Astrocyte (in vitro differentiated cells and primary cell): ENCODE data around the gene SPATA6. TPM values are rescaled to one million over a fixed set of nuclear protein-coding genes. Genes with fewer than 3 reads are reported as not detected.
"Not testable (repeated sequence)": the region's sequence is repeated elsewhere in the genome, so short reads cannot be mapped to it uniquely, and the experiment has no call there.

Experiments used
- DNase-seq: peaks from one replicate; pipeline ENCODE4 v3.0.0-alpha.2; 2010; ENCODE audit warnings: low read depth
- FAIRE-seq: peaks from 2 replicates; lab custom pipeline; 2011; peaks lifted over from hg19 to GRCh38; lab: Jason Lieb, UNC
- H2AFZ ChIP-seq: 2 replicates; pipeline ENCODE4 v1.6.0; 2012; ENCODE audit warnings: low read depth, low read length, inconsistent platforms
- H3K27ac ChIP-seq: 2 replicates; pipeline ENCODE4 v1.5.1; 2011; ENCODE audit warnings: low read depth, low read length, inconsistent platforms
- H3K27me3 ChIP-seq: 2 replicates; pipeline ENCODE4 v1.6.0; 2011; ENCODE audit warnings: low read length, inconsistent platforms; ENCODE audit not compliant: insufficient read depth
- H3K36me3 ChIP-seq: 2 replicates; pipeline ENCODE4 v1.5.1; 2011; ENCODE audit warnings: low read length, inconsistent platforms; ENCODE audit not compliant: insufficient read depth
- H3K4me1 ChIP-seq: 2 replicates; pipeline ENCODE4 v1.5.1; 2011; ENCODE audit warnings: low read length, inconsistent platforms; ENCODE audit not compliant: insufficient read depth
- H3K4me2 ChIP-seq: 2 replicates; pipeline ENCODE4 v1.6.0; 2012; ENCODE audit warnings: low read length, inconsistent platforms
- H3K4me3 ChIP-seq: 2 replicates; pipeline ENCODE4 v1.5.1; 2011; ENCODE audit warnings: low read depth, mild to moderate bottlenecking, low read length, inconsistent platforms; ENCODE audit not compliant: insufficient read depth
- H3K79me2 ChIP-seq: 2 replicates; pipeline ENCODE4 v1.6.0; 2012; ENCODE audit warnings: mild to moderate bottlenecking, low read length, inconsistent platforms; ENCODE audit not compliant: insufficient read depth
- H3K9ac ChIP-seq: 2 replicates; pipeline ENCODE4 v1.6.0; 2012; ENCODE audit warnings: mild to moderate bottlenecking, low read length, inconsistent platforms
- H3K9me3 ChIP-seq: 2 replicates; pipeline ENCODE4 v1.5.1; 2012; ENCODE audit warnings: low read depth, mild to moderate bottlenecking, low read length, inconsistent platforms; ENCODE audit not compliant: insufficient read depth
- H4K20me1 ChIP-seq: 2 replicates; pipeline ENCODE4 v1.6.0; 2012; ENCODE audit warnings: low read length, inconsistent platforms; ENCODE audit not compliant: insufficient read depth
- H3K27ac Mint-ChIP-seq: one replicate; pipeline ENCODE4 v1.8.0; 2021; ENCODE audit warnings: mild to moderate bottlenecking, mixed read lengths; ENCODE audit not compliant: unreplicated experiment
- H3K27me3 Mint-ChIP-seq: one replicate; pipeline ENCODE4 v1.8.0; 2021; ENCODE audit warnings: low read depth, mixed read lengths; ENCODE audit not compliant: unreplicated experiment
- H3K36me3 Mint-ChIP-seq: one replicate; pipeline ENCODE4 v1.8.0; 2021; ENCODE audit warnings: low read depth, mixed read lengths; ENCODE audit not compliant: unreplicated experiment
- H3K4me1 Mint-ChIP-seq: one replicate; pipeline ENCODE4 v1.8.0; 2021; ENCODE audit warnings: low read depth, mixed read lengths; ENCODE audit not compliant: unreplicated experiment
- H3K4me3 Mint-ChIP-seq: one replicate; pipeline ENCODE4 v1.8.0; 2021; ENCODE audit warnings: mild to moderate bottlenecking, moderate library complexity, mixed read lengths; ENCODE audit not compliant: unreplicated experiment
- H3K9me3 Mint-ChIP-seq: one replicate; pipeline ENCODE4 v1.8.0; 2021; ENCODE audit warnings: mild to moderate bottlenecking, mixed read lengths; ENCODE audit not compliant: unreplicated experiment
- CTCF ChIP-seq: IDR thresholded peaks from 2 replicates; pipeline ENCODE4 v1.5.1; 2011; ENCODE audit warnings: low read depth, mild to moderate bottlenecking, inconsistent platforms, low read length, moderate library complexity; ENCODE audit not compliant: insufficient read depth
- EZH2 ChIP-seq: IDR thresholded peaks from 2 replicates; pipeline ENCODE4 v1.6.1; 2012; ENCODE audit warnings: mild to moderate bottlenecking, low read length, inconsistent platforms; ENCODE audit not compliant: insufficient read depth
- total RNA-seq: library from RNA; stranded (reverse); gene quantifications from 2 replicates; pipeline ENCODE4 v1.2.1, GENCODE V29; 2021

Gene SPATA6
- total RNA-seq, 1 donor from 2014 or later = 8.2 TPM

GRCh38 chr1:48282329-48282728 is 189.7 kb downstream of the SPATA6 start:
- H3K4me1 Mint-ChIP-seq, H3K27ac ChIP-seq, H4K20me1 ChIP-seq, H3K9me3 Mint-ChIP-seq, H2AFZ ChIP-seq, H3K79me2 ChIP-seq, DNase-seq, H3K27me3 Mint-ChIP-seq, H3K36me3 ChIP-seq, H3K27me3 ChIP-seq, H3K9ac ChIP-seq, H3K4me3 Mint-ChIP-seq, H3K27ac Mint-ChIP-seq, H3K9me3 ChIP-seq, H3K4me2 ChIP-seq, H3K4me1 ChIP-seq, H3K4me3 ChIP-seq, FAIRE-seq, H3K36me3 Mint-ChIP-seq: not testable (repeated sequence)

GRCh38 chr1:48277437-48277836 is 194.6 kb downstream of the SPATA6 start:
- H3K36me3 Mint-ChIP-seq, H3K27ac ChIP-seq, H3K4me2 ChIP-seq, H4K20me1 ChIP-seq, H3K4me1 Mint-ChIP-seq, H3K9me3 Mint-ChIP-seq, H3K36me3 ChIP-seq, H3K4me1 ChIP-seq, H3K79me2 ChIP-seq, H3K27me3 Mint-ChIP-seq, FAIRE-seq, H2AFZ ChIP-seq, H3K9ac ChIP-seq, H3K9me3 ChIP-seq, H3K27me3 ChIP-seq, H3K4me3 Mint-ChIP-seq, H3K4me3 ChIP-seq, H3K27ac Mint-ChIP-seq, DNase-seq: not testable (repeated sequence)

GRCh38 chr1:48266576-48266975 is 205.4 kb downstream of the SPATA6 start:
- H3K36me3 Mint-ChIP-seq = no peaks in the 10 kb centered on the region

More at GRCh38 chr1:48266576-48266975, 205.4 kb downstream of the SPATA6 start:
- no peaks in the 10 kb centered on the region for H3K4me1 Mint-ChIP-seq
- no peak overlapping the region for H2AFZ ChIP-seq
- H3K4me1 ChIP-seq = no peaks in the 10 kb centered on the region
- no peaks in the 10 kb centered on the region for H3K9me3 ChIP-seq
- no peak overlapping the region for H3K27ac ChIP-seq
- H3K27me3 Mint-ChIP-seq = no peaks in the 10 kb centered on the region
- DNase-seq (no peak), FAIRE-seq (no peak)
- no peak overlapping the region for H3K4me3 ChIP-seq
- no peaks in the 10 kb centered on the region for H3K27me3 ChIP-seq
- no peak overlapping the region for H3K4me2 ChIP-seq
- H3K27ac Mint-ChIP-seq = no peak overlapping the region
- H3K4me3 Mint-ChIP-seq = no peak overlapping the region
- H3K36me3 ChIP-seq = no peaks in the 10 kb centered on the region
- H3K9me3 Mint-ChIP-seq = no peaks in the 10 kb centered on the region
- TF ChIP-seq CTCF = no peak
- TF ChIP-seq EZH2 = no peak
- H3K9ac ChIP-seq = no peak overlapping the region
- H3K79me2 ChIP-seq = no peaks in the 10 kb centered on the region
- H4K20me1 ChIP-seq = no peaks in the 10 kb centered on the region
